GM23338 (cell line): ENCODE data around the gene RASL10B. TPM values are rescaled to one million over a fixed set of nuclear protein-coding genes. Genes with fewer than 3 reads are reported as not detected.

Source experiments
- ATAC-seq: fragments of 200-7000 bp; cut with Tn5 transposase; 3 replicates; pipeline ENCODE4 v1.9.1; 2020
- DNase-seq: peaks from one replicate; pipeline ENCODE4 v3.0.0-alpha.2; 2015; ENCODE audit warnings: low spot score
- H2AFZ ChIP-seq: fragments of 200-600 bp; sonication (generic); 2 replicates; pipeline ENCODE4 v1.8.0; 2016; ENCODE audit warnings: antibody characterized with exemption, mild to moderate bottlenecking, moderate library complexity
- H3F3A ChIP-seq: fragments of 200-600 bp; sonication (generic); replicated peaks from 2 replicates; pipeline ENCODE4 v1.8.0; 2017; ENCODE audit warnings: antibody characterized with exemption, mixed run types, low read depth
- H3K27ac ChIP-seq: fragments of 200-600 bp; sonication (generic); 2 replicates; pipeline ENCODE4 v1.6.1; 2016; ENCODE audit warnings: low read depth
- H3K27me3 ChIP-seq: fragments of 200-600 bp; sonication (generic); 2 replicates; pipeline ENCODE4 v1.8.0; 2016; ENCODE audit warnings: mild to moderate bottlenecking, mixed run types, moderate library complexity; ENCODE audit not compliant: insufficient read depth
- H3K36me3 ChIP-seq: fragments of 200-600 bp; sonication (generic); 2 replicates; pipeline ENCODE4 v1.8.0; 2016; ENCODE audit warnings: mild to moderate bottlenecking; ENCODE audit not compliant: insufficient read depth
- H3K4me1 ChIP-seq: fragments of 200-600 bp; sonication (generic); 2 replicates; pipeline ENCODE4 v1.8.0; 2016; ENCODE audit warnings: mild to moderate bottlenecking, moderate library complexity; ENCODE audit not compliant: insufficient read depth
- H3K4me2 ChIP-seq: fragments of 200-600 bp; sonication (generic); 2 replicates; pipeline ENCODE4 v1.7.1; 2017; ENCODE audit warnings: mixed run types
- H3K4me3 ChIP-seq: fragments of 200-600 bp; sonication (generic); 2 replicates; pipeline ENCODE4 v1.6.1; 2016; ENCODE audit warnings: mixed run types
- H3K79me2 ChIP-seq: fragments of 200-600 bp; sonication (generic); replicated peaks from 2 replicates; pipeline ENCODE4 v1.8.0; 2017; ENCODE audit warnings: mild to moderate bottlenecking; ENCODE audit not compliant: insufficient read depth
- H3K9me2 ChIP-seq: fragments of 200-600 bp; sonication (generic); 2 replicates; pipeline ENCODE4 v1.8.0; 2017; ENCODE audit not compliant: insufficient read depth
- H4K20me1 ChIP-seq: fragments of 200-600 bp; sonication (generic); replicated peaks from 2 replicates; pipeline ENCODE4 v1.8.0; 2017; ENCODE audit warnings: mild to moderate bottlenecking; ENCODE audit not compliant: insufficient read depth
- H3K27ac Mint-ChIP-seq: 2 replicates; pipeline ENCODE4 v1.8.0; 2020; ENCODE audit warnings: inconsistent platforms, mild to moderate bottlenecking, moderate library complexity, mixed read lengths
- H3K27me3 Mint-ChIP-seq: 3 replicates; pipeline ENCODE4 v1.8.0; 2022; ENCODE audit warnings: low read depth, mild to moderate bottlenecking, moderate library complexity, mixed read lengths, inconsistent platforms; ENCODE audit not compliant: insufficient read depth, poor library complexity
- H3K36me3 Mint-ChIP-seq: 3 replicates; pipeline ENCODE4 v1.8.0; 2021; ENCODE audit warnings: low read depth, mild to moderate bottlenecking, inconsistent platforms, moderate library complexity, mixed read lengths
- H3K4me1 Mint-ChIP-seq: 3 replicates; pipeline ENCODE4 v1.8.0; 2020; ENCODE audit warnings: mild to moderate bottlenecking, inconsistent platforms, mixed read lengths
- H3K4me3 Mint-ChIP-seq: 3 replicates; pipeline ENCODE4 v1.8.0; 2021; ENCODE audit warnings: moderate library complexity, mild to moderate bottlenecking, inconsistent platforms, mixed read lengths
- H3K9me3 Mint-ChIP-seq: 3 replicates; pipeline ENCODE4 v1.8.0; 2020; ENCODE audit warnings: moderate library complexity, mild to moderate bottlenecking, inconsistent platforms, mixed read lengths
- CREB1 ChIP-seq: fragments of 250-450 bp; sonication (Bioruptor Pico); IDR thresholded peaks from 2 replicates; pipeline ENCODE4 v1.5.0; 2020; ENCODE audit warnings: low read depth, mild to moderate bottlenecking, moderate library complexity
- CTCF ChIP-seq, 2 experiments: fragments of 200-600 bp in 1 of 2; sonication (generic) in 1 of 2; conservative IDR thresholded peaks; 2 replicates each; pipeline versions ENCODE4 v1.5.1 to v1.6.1; 2016 to 2017; ENCODE audit warnings: antibody characterized with exemption in 2 of 2, low read depth in 2 of 2, mild to moderate bottlenecking in 2 of 2, moderate library complexity in 1 of 2
- EZH2 ChIP-seq: fragments of 200-600 bp; sonication (generic); IDR thresholded peaks from one replicate; pipeline ENCODE4 v1.8.0; 2017; ENCODE audit warnings: antibody characterized with exemption, mild to moderate bottlenecking, low read depth; ENCODE audit not compliant: unreplicated experiment
- EZH2phosphoT487 ChIP-seq: fragments of 200-600 bp; sonication (generic); IDR thresholded peaks from one replicate; pipeline ENCODE4 v1.8.1; 2018; ENCODE audit warnings: antibody characterized with exemption; ENCODE audit not compliant: unreplicated experiment
- JUNB ChIP-seq: IDR thresholded peaks from one replicate; pipeline ENCODE4 v1.6.1; 2016; ENCODE audit warnings: antibody characterized with exemption; ENCODE audit not compliant: unreplicated experiment
- ZNF114 ChIP-seq: fragments of 250-450 bp; sonication (Bioruptor Pico); IDR thresholded peaks from 2 replicates; pipeline ENCODE4 v1.5.0; 2020; ENCODE audit warnings: mild to moderate bottlenecking, moderate library complexity
- ZNF462 ChIP-seq: fragments of 250-450 bp; sonication (Bioruptor Pico); IDR thresholded peaks from 2 replicates; pipeline ENCODE4 v1.5.0; 2020; ENCODE audit warnings: mild to moderate bottlenecking, moderate library complexity
- polyA plus RNA-seq: library from polyadenylated mRNA; unstranded; fragments of >200 nt; fragmentation: Nextera tagmentation; extraction: Ambion mirVana; gene quantifications from 2 replicates; pipeline ENCODE4 v1.2.1, GENCODE V29; 2016
- total RNA-seq: library from RNA; depleted of rRNA; stranded (reverse); fragments of >200 nt; shearing (Covaris generic); gene quantifications from 2 replicates; pipeline ENCODE4 v1.2.3, GENCODE V29; 2014
- TF ChIP-seq, protein P1 (sequence below): IDR thresholded peaks from one replicate; pipeline ENCODE4 v1.6.1; 2018; ENCODE audit warnings: antibody characterized with exemption; ENCODE audit not compliant: unreplicated experiment

Gene RASL10B
- total and polyA plus RNA-seq, 2 experiments from 2014 or later: 7.1 to 26.2 TPM

- H3K4me3 Mint-ChIP-seq: no peak overlapping the region
- peaks cover 12% of the 10 kb centered on the region for H3K36me3 ChIP-seq
- no peak for ATAC-seq
- no peak overlapping the region for H2AFZ ChIP-seq
- H3K27ac Mint-ChIP-seq: no peak overlapping the region
- H3K36me3 Mint-ChIP-seq: peaks cover 21% of the 10 kb centered on the region
- H3F3A ChIP-seq: 0 out of 2 replicates have a peak, but pooled peaks cover 3% of the 10 kb centered on the region
- no peak overlapping the region for H3K4me2 ChIP-seq
- no peaks in the 10 kb centered on the region for H3K79me2 ChIP-seq
- no peaks in the 10 kb centered on the region for H3K9me3 Mint-ChIP-seq
- H3K27me3 ChIP-seq: peaks cover 5% of the 10 kb centered on the region; the same call in 1 of the 2 replicates
- H3K4me1 Mint-ChIP-seq: peaks cover 37% of the 10 kb centered on the region
- H3K27me3 Mint-ChIP-seq: peaks cover 8% of the 10 kb centered on the region
- peaks cover 27% of the 10 kb centered on the region for H3K4me1 ChIP-seq
- H3K9me2 ChIP-seq: no peaks in the 10 kb centered on the region
- H4K20me1 ChIP-seq: peaks cover 5% of the 10 kb centered on the region
- TF ChIP-seq ZNF114 (CRISPR knock-in tag) (no peak), EZH2 (no peak), JUNB (no peak), CREB1 (CRISPR knock-in tag) (no peak), ZNF462 (no peak)
- H3K27ac ChIP-seq: no peak overlapping the region
- DNase-seq: no peak
- no peak overlapping the region for H3K4me3 ChIP-seq
Observed at GRCh38 chr17:35726953-35727460, 4.4 kb upstream of the RASL10B start.

GRCh38 chr17:35727635-35728034 lies 3.8 kb upstream of the RASL10B start:
- Histone ChIP-seq H3F3A (0 out of 2 replicates have a peak, but pooled peaks cover 3% of the 10 kb centered on the region), H3K27ac (no peak overlapping the region), H3K4me1 (peaks cover 27% of the 10 kb centered on the region), H3K4me3 (no peak overlapping the region), H3K36me3 (peaks cover 11% of the 10 kb centered on the region), H2AFZ (no peak overlapping the region), H4K20me1 (no peaks in the 10 kb centered on the region; the same call in 1 of the 2 replicates), H3K4me2 (no peak overlapping the region), H3K9me2 (no peaks in the 10 kb centered on the region), H3K27me3 (peaks cover 11% of the 10 kb centered on the region), H3K79me2 (no peaks in the 10 kb centered on the region)
- peaks cover 21% of the 10 kb centered on the region for H3K36me3 Mint-ChIP-seq
- no peak for ATAC-seq
- DNase-seq: no peak
- peaks cover 13% of the 10 kb centered on the region for H3K27me3 Mint-ChIP-seq
- no peak overlapping the region for H3K4me3 Mint-ChIP-seq
- H3K4me1 Mint-ChIP-seq: peaks cover 39% of the 10 kb centered on the region
- no peak overlapping the region for H3K27ac Mint-ChIP-seq
- H3K9me3 Mint-ChIP-seq: no peaks in the 10 kb centered on the region
- TF ChIP-seq CREB1 (CRISPR knock-in tag) (no peak), CTCF (conservative IDR thresholded peaks at IDR 0.05; ENCODE audit: low read depth in 2 of 2) (no peak), EZH2phosphoT487 (no peak)
- TF ChIP-seq, protein P1, sequence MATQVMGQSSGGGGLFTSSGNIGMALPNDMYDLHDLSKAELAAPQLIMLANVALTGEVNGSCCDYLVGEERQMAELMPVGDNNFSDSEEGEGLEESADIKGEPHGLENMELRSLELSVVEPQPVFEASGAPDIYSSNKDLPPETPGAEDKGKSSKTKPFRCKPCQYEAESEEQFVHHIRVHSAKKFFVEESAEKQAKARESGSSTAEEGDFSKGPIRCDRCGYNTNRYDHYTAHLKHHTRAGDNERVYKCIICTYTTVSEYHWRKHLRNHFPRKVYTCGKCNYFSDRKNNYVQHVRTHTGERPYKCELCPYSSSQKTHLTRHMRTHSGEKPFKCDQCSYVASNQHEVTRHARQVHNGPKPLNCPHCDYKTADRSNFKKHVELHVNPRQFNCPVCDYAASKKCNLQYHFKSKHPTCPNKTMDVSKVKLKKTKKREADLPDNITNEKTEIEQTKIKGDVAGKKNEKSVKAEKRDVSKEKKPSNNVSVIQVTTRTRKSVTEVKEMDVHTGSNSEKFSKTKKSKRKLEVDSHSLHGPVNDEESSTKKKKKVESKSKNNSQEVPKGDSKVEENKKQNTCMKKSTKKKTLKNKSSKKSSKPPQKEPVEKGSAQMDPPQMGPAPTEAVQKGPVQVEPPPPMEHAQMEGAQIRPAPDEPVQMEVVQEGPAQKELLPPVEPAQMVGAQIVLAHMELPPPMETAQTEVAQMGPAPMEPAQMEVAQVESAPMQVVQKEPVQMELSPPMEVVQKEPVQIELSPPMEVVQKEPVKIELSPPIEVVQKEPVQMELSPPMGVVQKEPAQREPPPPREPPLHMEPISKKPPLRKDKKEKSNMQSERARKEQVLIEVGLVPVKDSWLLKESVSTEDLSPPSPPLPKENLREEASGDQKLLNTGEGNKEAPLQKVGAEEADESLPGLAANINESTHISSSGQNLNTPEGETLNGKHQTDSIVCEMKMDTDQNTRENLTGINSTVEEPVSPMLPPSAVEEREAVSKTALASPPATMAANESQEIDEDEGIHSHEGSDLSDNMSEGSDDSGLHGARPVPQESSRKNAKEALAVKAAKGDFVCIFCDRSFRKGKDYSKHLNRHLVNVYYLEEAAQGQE: no peak
